Type B pancreatic cell (in vitro differentiated cells): ENCODE measurements around the gene STX7. TPM values are rescaled to one million over a fixed set of nuclear protein-coding genes. Genes with fewer than 3 reads are reported as not detected.

ENCODE experiments used
- DNase-seq: peaks from one replicate; pipeline ENCODE4 v3.0.0; 2021; ENCODE audit warnings: mixed read lengths; ENCODE audit not compliant: unreplicated experiment; ENCODE audit errors: extremely low spot score
- H3K27ac Mint-ChIP-seq: 2 replicates; pipeline ENCODE4 v1.8.0; 2021; ENCODE audit warnings: mild to moderate bottlenecking, mixed read lengths
- H3K27me3 Mint-ChIP-seq: 2 replicates; pipeline ENCODE4 v1.8.0; 2021; ENCODE audit warnings: mixed read lengths
- H3K36me3 Mint-ChIP-seq: 2 replicates; pipeline ENCODE4 v1.8.0; 2021; ENCODE audit warnings: mixed read lengths
- H3K4me1 Mint-ChIP-seq: one replicate; pipeline ENCODE4 v1.8.0; 2021; ENCODE audit warnings: mixed read lengths; ENCODE audit not compliant: unreplicated experiment
- H3K4me3 Mint-ChIP-seq: 2 replicates; pipeline ENCODE4 v1.8.0; 2021; ENCODE audit warnings: mild to moderate bottlenecking, mixed read lengths
- H3K9me3 Mint-ChIP-seq: 2 replicates; pipeline ENCODE4 v1.8.0; 2021; ENCODE audit warnings: mixed read lengths
- CTCF ChIP-seq: fragments of 200-600 bp; sonication (generic); conservative IDR thresholded peaks from 2 replicates; pipeline ENCODE4 v1.5.0; 2021; ENCODE audit warnings: antibody characterized with exemption, mild to moderate bottlenecking
- total RNA-seq: library from RNA; stranded (reverse); gene quantifications from 2 replicates; pipeline ENCODE4 v1.2.1, GENCODE V29; 2021; ENCODE audit warnings: low replicate concordance

The STX7 gene
- total RNA-seq, 1 donor from 2014 or later, result 36.6 TPM

- no peaks in the 10 kb centered on the region for H3K27me3 Mint-ChIP-seq
- H3K36me3 Mint-ChIP-seq, result peaks cover 17% of the 10 kb centered on the region
- H3K27ac Mint-ChIP-seq, result no peak overlapping the region
- no peak for TF ChIP-seq CTCF
- DNase-seq, result no peak
- no peak overlapping the region for H3K4me3 Mint-ChIP-seq
- H3K4me1 Mint-ChIP-seq, result peaks cover 14% of the 10 kb centered on the region
- peaks cover 7% of the 10 kb centered on the region for H3K9me3 Mint-ChIP-seq
These were observed 6.5 kb downstream of the STX7 start for GRCh38 chr6:132506461-132506860.

GRCh38 chr6:132505158-132505557, 7.8 kb downstream of the STX7 start:
- Mint-ChIP-seq H3K27me3 (no peaks in the 10 kb centered on the region), H3K9me3 (peaks cover 7% of the 10 kb centered on the region), H3K36me3 (peaks cover 24% of the 10 kb centered on the region), H3K4me3 (no peak overlapping the region), H3K4me1 (peaks cover 7% of the 10 kb centered on the region), H3K27ac (no peak overlapping the region)
- TF ChIP-seq CTCF, result no peak
- no peak for DNase-seq

GRCh38 chr6:132504757-132505156, 8.2 kb downstream of the STX7 start:
- Mint-ChIP-seq H3K4me3 (peak overlapping the region; percentile 30), H3K36me3 (peaks cover 28% of the 10 kb centered on the region), H3K27ac (no peak overlapping the region), H3K9me3 (peaks cover 7% of the 10 kb centered on the region), H3K4me1 (peaks cover 9% of the 10 kb centered on the region), H3K27me3 (no peaks in the 10 kb centered on the region)
- no peak for TF ChIP-seq CTCF
- DNase-seq, result no peak

- Mint-ChIP-seq H3K27ac (no peak overlapping the region), H3K9me3 (no peaks in the 10 kb centered on the region), H3K4me3 (no peak overlapping the region), H3K36me3 (peaks cover 30% of the 10 kb centered on the region), H3K27me3 (no peaks in the 10 kb centered on the region), H3K4me1 (peaks cover 11% of the 10 kb centered on the region)
- no peak for DNase-seq
- no peak for TF ChIP-seq CTCF
These were observed 13.2 kb downstream of the STX7 start for GRCh38 chr6:132499757-132500156.

GRCh38 chr6:132498638-132499037, 14.3 kb downstream of the STX7 start:
- Mint-ChIP-seq H3K4me1 (peaks cover 6% of the 10 kb centered on the region), H3K27me3 (no peaks in the 10 kb centered on the region), H3K9me3 (peaks cover 5% of the 10 kb centered on the region), H3K36me3 (peaks cover 36% of the 10 kb centered on the region), H3K27ac (no peak overlapping the region), H3K4me3 (no peak overlapping the region)
- no peak for TF ChIP-seq CTCF
- no peak for DNase-seq
